ENCODE measurements around the gene PRDM13.
"Not testable (repeated sequence)": the region's sequence is repeated elsewhere in the genome, so short reads cannot be mapped to it uniquely, and the experiment has no call there.

The PRDM13 gene

GRCh38 chr6:99589907-99590493, 16.6 kb upstream of the PRDM13 start:
- ChIA-PET POLR2A (no interaction called here), CTCF (interaction anchor here (1.2 to 6.1 kb wide), 6 partner anchors 13 to 157 kb away, joined by 3 to 73 read pairs (median 10); no protein-coding TSS in a partner anchor)
- no peak for DNase-seq (ENCODE audit: extremely low spot score)
- TF ChIP-seq CTCF (IDR thresholded peaks at IDR 0.05; ENCODE audit: control extremely low read depth, extremely low read depth, low read depth, missing control alignments), result no peak

GRCh38 chr6:99590728-99591672, 15.6 kb upstream of the PRDM13 start:
- POLR2A ChIA-PET, result no interaction called here
- no peak for DNase-seq (ENCODE audit: extremely low spot score)
- CTCF ChIA-PET, result interaction anchor here (1.2 to 6.1 kb wide), 3 partner anchors 12 to 25 kb away, joined by 3 to 73 read pairs (median 6); no protein-coding TSS in a partner anchor
- TF ChIP-seq CTCF (IDR thresholded peaks at IDR 0.05; ENCODE audit: control extremely low read depth, extremely low read depth, low read depth, missing control alignments), result no peak

- CTCF ChIA-PET, result no interaction called here
- POLR2A ChIA-PET, result no interaction called here
- no peak for DNase-seq (ENCODE audit: extremely low spot score)
- TF ChIP-seq CTCF (IDR thresholded peaks at IDR 0.05; ENCODE audit: control extremely low read depth, extremely low read depth, low read depth, missing control alignments), result no peak
Observed at GRCh38 chr6:99591673-99592364, 14.8 kb upstream of the PRDM13 start.

GRCh38 chr6:99592900-99593299, 13.7 kb upstream of the PRDM13 start:
- CTCF ChIA-PET, result interaction anchor here (0.6 kb wide), 1 partner anchor 9 kb away, joined by 3 read pairs; no protein-coding TSS in a partner anchor
- TF ChIP-seq CTCF (IDR thresholded peaks at IDR 0.05; ENCODE audit: control extremely low read depth, extremely low read depth, low read depth, missing control alignments), result no peak
- DNase-seq (ENCODE audit: extremely low spot score), result no peak
- POLR2A ChIA-PET, result no interaction called here

- DNase-seq (ENCODE audit: extremely low spot score); CTCF ChIA-PET; POLR2A ChIA-PET: not testable (repeated sequence)
Observed at GRCh38 chr6:99594696-99595095, 11.9 kb upstream of the PRDM13 start.

- DNase-seq (ENCODE audit: extremely low spot score), result no peak
- no peak for TF ChIP-seq CTCF (IDR thresholded peaks at IDR 0.05; ENCODE audit: control extremely low read depth, extremely low read depth, low read depth, missing control alignments)
- ChIA-PET CTCF (interaction anchor here (1.0 to 3.1 kb wide), 4 partner anchors 10 to 34 kb away, joined by 3 to 21 read pairs (median 4); partner anchors contain the start of gene CCNC), POLR2A (interaction anchor here (0.5 kb wide), 1 partner anchor 59 kb away, joined by 3 read pairs; no protein-coding TSS in a partner anchor)
Observed at GRCh38 chr6:99602520-99603420, 3.9 kb upstream of the PRDM13 start.

Data from GM10248 (cell line).